ENCODE results near the gene NPDC1.
A peak's percentile ranks its signal among the peaks of the same experiment; 100 is the strongest.
"Not testable (repeated sequence)": the region's sequence is repeated elsewhere in the genome, so short reads cannot be mapped to it uniquely, and the experiment has no call there.

The NPDC1 gene

GRCh38 chr9:137038916-137039315 is 7.1 kb downstream of the NPDC1 start:
- DNase-seq, result no peak

GRCh38 chr9:137037483-137037882 is 8.5 kb downstream of the NPDC1 start:
- no peak for DNase-seq

- no peak for DNase-seq
Measured at GRCh38 chr9:137037035-137037434, 8.9 kb downstream of the NPDC1 start.

- no peak for DNase-seq
Measured at GRCh38 chr9:137035937-137036336, 10.0 kb downstream of the NPDC1 start.

GRCh38 chr9:137035507-137035834 is 10.5 kb downstream of the NPDC1 start:
- no peak for DNase-seq

GRCh38 chr9:137034709-137035506 is 11.1 kb downstream of the NPDC1 start:
- DNase-seq, result peak; percentile 90

- DNase-seq, result no peak
Measured at GRCh38 chr9:137034039-137034708, 11.8 kb downstream of the NPDC1 start.

GRCh38 chr9:137033481-137033880 is 12.5 kb downstream of the NPDC1 start:
- DNase-seq, result not testable (repeated sequence)

GRCh38 chr9:137032858-137033257 is 13.1 kb downstream of the NPDC1 start:
- DNase-seq, result no peak

GRCh38 chr9:137031904-137032640 is 13.9 kb downstream of the NPDC1 start, which contains the start of gene FUT7:
Gene FUT7, minus strand, starts transcription at chr9:137032088. Its CDS starts 97 bp downstream, at chr9:137031991.
- DNase-seq, result peak; percentile 40

GRCh38 chr9:137030538-137031527 is 15.1 kb downstream of the NPDC1 start:
- peak; percentile 59 for DNase-seq

GRCh38 chr9:137030006-137030405 is 16.0 kb downstream of the NPDC1 start:
- no peak for DNase-seq

GRCh38 chr9:137029058-137029936 is 16.7 kb downstream of the NPDC1 start:
- peak; percentile 79 for DNase-seq

GRCh38 chr9:137028263-137029057 is 17.5 kb downstream of the NPDC1 start:
- peak; percentile 65 for DNase-seq

- DNase-seq, result no peak
Measured at GRCh38 chr9:137027369-137028262, 18.4 kb downstream of the NPDC1 start, which contains the start of gene ABCA2. Gene ABCA2, minus strand, starts transcription at chr9:137028237. Its CDS starts 97 bp downstream, at chr9:137028140.

GRCh38 chr9:137026828-137027227 is 19.1 kb downstream of the NPDC1 start:
- DNase-seq, result no peak

- no peak for DNase-seq
Measured at GRCh38 chr9:137026384-137026783, 19.6 kb downstream of the NPDC1 start.

- DNase-seq, result no peak
Measured at GRCh38 chr9:137025517-137025966, 20.4 kb downstream of the NPDC1 start.

- DNase-seq, result no peak
Measured at GRCh38 chr9:137023583-137023991, 22.4 kb downstream of the NPDC1 start.

Measured in stimulated activated CD4-positive, alpha-beta T cell treated with anti-CD3 and anti-CD28 coated beads, Interleukin-4, amount 100 ng/mL, for 24 hours (primary cell).